HG03280 (cell line): ENCODE results near the gene GRK5.

Experiments
- ATAC-seq: cut with Tn5 transposase; IDR thresholded peaks from one replicate; pipeline ENCODE4 v1.9.1; 2021; ENCODE audit warnings: mild to moderate bottlenecking, moderate library complexity; ENCODE audit not compliant: unreplicated experiment

Gene GRK5

GRCh38 chr10:119357412-119358151 lies 150.2 kb downstream of the GRK5 start:
- ATAC-seq: no peak

- no peak for ATAC-seq
These were observed 150.8 kb downstream of the GRK5 start for GRCh38 chr10:119358152-119358512.

DNA sequence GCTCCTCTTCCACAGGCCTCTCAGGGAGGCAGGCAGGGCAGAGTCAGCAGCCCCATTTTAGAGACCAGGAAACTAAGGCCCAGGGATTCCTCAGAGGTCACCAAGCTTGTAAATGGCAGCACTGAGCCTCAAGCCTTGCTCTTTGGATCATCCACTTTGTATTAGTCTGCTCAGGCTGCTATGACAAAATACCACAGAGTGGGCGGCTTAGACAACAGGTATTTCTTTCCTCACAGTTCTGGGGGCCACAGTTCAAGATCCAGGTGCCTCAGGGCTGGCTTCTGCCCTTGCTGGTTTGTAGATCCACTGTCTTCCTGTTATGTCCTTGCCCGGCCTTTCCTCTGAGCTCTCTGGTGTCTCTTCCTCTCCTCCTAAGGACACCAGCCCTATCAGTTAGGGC lies 151.2 kb downstream of the GRK5 start:
- ATAC-seq: no peak

GRCh38 chr10:119359025-119359424 lies 151.7 kb downstream of the GRK5 start:
- no peak for ATAC-seq

- no peak for ATAC-seq
These were observed 153.0 kb downstream of the GRK5 start for GRCh38 chr10:119360181-119360921.

DNA sequence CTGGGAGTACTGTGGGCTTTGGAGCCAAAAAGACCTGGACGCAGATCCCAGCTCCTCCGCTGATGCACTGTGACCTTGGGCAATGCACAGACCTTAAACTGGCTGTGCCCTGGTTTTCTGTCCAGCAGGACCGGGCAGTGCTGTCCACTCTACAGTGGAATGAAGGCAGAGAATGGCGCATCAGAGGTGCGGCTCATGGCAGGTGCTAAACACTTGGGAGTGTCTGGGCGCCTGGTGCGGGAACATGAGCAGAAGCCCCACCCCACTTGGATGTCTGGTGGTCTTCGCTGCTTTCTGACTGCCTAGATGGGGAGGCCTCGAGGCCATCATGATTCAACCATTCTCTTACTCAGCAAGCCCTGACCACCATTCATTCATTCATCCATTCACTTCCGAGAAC lies 153.7 kb downstream of the GRK5 start:
- no peak for ATAC-seq

DNA sequence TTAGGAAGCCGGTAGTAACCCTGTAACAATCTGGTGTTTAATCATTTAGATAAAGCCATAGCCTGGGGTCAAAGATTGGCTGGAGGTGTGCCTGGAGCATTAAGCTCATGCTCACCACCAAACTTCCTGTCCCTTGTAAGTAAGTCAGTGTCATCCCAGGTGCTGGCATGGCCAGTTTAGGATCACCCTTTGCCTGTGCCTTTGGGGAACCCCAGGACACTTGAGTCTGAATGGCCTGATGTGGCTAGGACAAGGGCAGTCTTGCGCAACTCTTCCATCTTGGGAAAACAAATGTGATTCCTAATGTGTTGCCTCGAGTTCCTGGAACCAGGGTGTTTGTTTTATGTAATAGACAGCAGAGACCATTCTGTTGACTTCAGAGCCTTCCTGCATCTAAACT lies 154.8 kb downstream of the GRK5 start:
- ATAC-seq: no peak

DNA sequence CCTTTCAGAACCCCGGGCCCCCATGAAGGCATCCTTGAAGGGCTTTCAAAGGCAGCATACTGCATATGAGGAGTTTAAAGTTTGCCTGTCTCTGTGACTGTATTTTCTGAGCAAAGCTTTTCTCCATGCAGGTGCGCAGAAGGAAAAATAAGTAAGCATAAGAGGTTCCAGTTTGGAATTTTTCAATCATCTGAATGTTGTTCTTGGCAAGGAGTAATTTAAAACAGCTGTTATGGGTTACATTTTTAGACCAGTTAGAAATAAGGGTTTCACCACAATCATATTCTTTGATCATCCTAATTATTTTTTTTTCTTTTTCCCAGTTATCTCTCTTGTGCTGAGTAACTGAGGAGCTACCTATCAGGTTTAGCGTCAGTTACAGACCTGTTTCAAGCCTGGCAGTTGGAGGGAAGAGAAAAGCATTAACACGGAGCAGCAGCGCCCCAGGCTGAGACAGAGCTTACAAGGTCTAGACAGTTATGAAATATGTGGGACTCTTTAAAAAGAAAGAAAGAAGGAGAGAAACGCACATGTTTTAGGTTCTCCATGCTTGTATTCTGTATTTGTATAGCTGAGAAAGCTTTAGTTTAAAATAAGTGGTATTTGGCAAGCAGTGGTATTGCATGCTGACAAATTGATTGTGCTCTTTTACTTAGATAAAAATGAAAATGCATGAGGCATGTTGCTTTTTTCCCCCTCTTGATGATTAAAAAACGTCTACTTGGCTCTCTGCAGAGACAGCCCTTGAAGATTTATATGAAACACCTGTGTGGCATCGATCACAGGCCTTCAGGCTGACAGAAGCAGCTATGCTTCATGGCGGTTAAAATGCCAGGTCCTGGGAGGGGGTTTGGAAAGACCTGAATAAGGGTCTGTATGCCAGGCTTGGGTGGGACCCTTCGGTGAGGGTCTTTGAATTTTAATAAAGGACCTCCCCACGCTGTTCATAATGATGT lies 157.6 kb downstream of the GRK5 start:
- no peak for ATAC-seq

GRCh38 chr10:119365773-119366599 lies 158.6 kb downstream of the GRK5 start:
- ATAC-seq: no peak

GRCh38 chr10:119367841-119368549 lies 160.6 kb downstream of the GRK5 start:
- no peak for ATAC-seq

GRCh38 chr10:119368581-119368980 lies 161.2 kb downstream of the GRK5 start:
- no peak for ATAC-seq

DNA sequence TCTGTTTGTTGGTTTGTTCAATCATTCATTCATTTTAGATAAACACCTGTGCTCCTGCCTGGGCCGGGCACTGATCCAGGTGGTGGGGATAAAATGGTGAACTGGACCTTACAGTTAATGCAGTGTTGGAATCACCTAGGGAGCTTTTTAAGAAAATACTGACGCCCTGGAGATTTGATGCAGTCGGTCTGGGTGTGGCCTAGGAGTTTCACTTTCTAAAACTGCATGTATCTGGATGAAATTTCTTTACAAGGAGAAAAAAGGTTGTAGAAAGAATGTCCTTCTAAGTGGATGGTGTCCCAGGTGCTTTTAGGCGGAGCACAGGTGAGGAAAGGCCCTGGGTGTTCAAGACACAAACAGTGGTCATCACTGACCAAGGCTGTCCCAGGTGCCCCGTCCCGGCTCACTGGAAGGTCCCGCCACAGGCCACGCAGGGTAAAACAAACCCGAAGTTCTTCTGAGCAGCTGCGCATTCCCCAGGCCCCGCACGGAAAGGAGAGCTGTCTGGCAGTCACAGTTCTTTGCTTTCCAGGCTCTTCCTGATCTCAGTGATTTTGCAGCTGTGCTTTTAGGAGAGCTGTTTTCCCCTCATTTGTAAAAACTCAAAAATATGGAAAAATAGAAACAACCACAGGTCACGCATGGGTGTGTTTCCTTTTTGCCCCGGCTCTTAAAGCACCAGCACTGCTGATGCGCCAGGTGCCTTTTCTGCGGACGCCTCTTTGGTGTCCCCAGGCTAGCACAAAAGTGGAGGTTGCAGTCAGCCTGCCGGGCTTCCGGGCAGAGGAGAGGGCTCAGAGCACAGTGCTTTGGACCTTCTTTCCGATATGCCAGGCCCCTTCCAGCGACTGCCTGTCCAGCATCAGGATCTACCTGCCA lies 161.9 kb downstream of the GRK5 start:
- ATAC-seq: peak; percentile 57

DNA sequence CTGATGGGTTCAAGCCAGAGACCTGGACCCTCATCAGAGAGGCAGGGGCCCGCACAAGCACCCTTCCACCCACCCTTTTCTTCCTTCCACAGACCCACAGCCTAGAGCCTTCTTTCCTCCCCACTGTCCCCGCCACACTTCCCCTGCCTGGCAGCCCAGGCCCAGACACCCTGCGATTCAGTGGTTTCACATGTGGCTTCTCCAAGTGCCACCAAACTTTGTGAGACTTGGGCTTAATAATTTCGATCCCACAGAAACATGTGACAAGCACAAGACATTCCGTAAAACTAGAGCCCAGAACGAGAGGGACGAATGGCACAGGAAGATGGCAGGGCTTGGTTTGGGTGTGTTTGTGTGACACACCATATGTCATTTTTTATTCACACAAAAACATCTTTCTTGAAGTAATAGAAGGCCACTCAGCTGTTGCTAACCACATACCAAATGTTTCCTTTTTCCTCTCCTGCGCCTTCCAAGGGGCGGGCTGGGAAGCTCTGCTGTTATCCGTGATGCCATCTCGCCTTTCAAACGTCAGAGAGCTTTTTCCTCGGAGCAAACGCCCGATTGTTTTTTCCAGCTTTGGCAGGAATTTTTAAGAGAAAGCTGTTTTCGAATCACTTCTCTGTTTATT lies 162.9 kb downstream of the GRK5 start:
- ATAC-seq: no peak

DNA sequence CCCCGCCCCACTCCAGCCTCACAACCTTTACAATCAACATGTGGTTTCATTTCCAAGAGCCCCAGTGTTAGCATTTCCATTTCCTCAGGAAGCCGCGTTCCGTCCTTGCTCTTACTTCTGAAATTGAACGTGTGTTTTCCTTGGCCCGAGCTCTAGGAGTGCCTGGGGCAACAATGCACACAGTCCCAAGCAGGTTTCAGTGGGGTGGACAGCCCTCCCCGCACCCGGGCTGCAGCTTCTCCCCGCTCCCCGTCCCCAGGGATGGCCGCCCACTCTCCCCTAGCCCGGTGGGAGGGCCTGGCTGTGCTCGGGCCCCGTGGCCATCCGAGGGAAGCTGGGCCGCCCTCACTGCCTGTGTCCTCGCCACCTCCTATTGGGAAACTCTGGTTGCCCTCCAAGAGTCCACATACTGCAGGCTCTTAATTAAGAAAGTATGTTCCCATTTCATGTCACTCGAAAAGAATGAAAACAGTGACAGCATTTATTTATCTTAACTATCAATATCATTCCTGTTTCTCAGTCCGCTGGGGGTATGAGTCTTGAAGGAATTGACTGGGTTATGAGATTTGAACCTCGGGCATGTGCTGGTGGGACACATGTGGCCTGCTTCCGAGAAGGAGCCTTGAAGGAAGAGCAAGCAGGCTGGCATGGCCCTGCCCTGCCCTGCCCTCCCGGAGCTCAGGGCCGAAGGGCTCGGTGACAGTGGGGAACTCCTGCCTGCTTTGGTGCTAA lies 163.8 kb downstream of the GRK5 start:
- no peak for ATAC-seq

- no peak for ATAC-seq
These were observed 164.6 kb downstream of the GRK5 start for GRCh38 chr10:119371704-119372663.

- ATAC-seq: no peak
These were observed 166.1 kb downstream of the GRK5 start for GRCh38 chr10:119373294-119374102.
